GM18502 (cell line): ENCODE data around the gene PAPPA2.

Experiments
- ATAC-seq: cut with Tn5 transposase; IDR thresholded peaks from one replicate; pipeline ENCODE4 v1.9.1; 2021; ENCODE audit warnings: mild to moderate bottlenecking; ENCODE audit not compliant: unreplicated experiment, poor library complexity

PAPPA2 gene

GRCh38 chr1:176485083-176485482 is 22.1 kb downstream of the PAPPA2 start:
- no peak for ATAC-seq

GRCh38 chr1:176494436-176494835 is 31.5 kb downstream of the PAPPA2 start:
- no peak for ATAC-seq

- no peak for ATAC-seq
Measured at GRCh38 chr1:176499671-176500070, 36.7 kb downstream of the PAPPA2 start.

GRCh38 chr1:176501599-176501998 is 38.6 kb downstream of the PAPPA2 start:
- no peak for ATAC-seq

GRCh38 chr1:176504848-176505553 is 42.0 kb downstream of the PAPPA2 start:
- no peak for ATAC-seq

- ATAC-seq: no peak
Measured at GRCh38 chr1:176512966-176513365, 50.0 kb downstream of the PAPPA2 start.

GRCh38 chr1:176515310-176515709 is 52.3 kb downstream of the PAPPA2 start:
- no peak for ATAC-seq

GRCh38 chr1:176517484-176517883 is 54.5 kb downstream of the PAPPA2 start:
- ATAC-seq: peak; percentile 92

- ATAC-seq: no peak
Measured at GRCh38 chr1:176521211-176521610, 58.2 kb downstream of the PAPPA2 start.

GRCh38 chr1:176522310-176522845 is 59.4 kb downstream of the PAPPA2 start:
- no peak for ATAC-seq

GRCh38 chr1:176529395-176530090 is 66.6 kb downstream of the PAPPA2 start:
- no peak for ATAC-seq

GRCh38 chr1:176531036-176531435 is 68.1 kb downstream of the PAPPA2 start:
- no peak for ATAC-seq

- no peak for ATAC-seq
Measured at GRCh38 chr1:176531921-176532897, 69.2 kb downstream of the PAPPA2 start.

- no peak for ATAC-seq
Measured at GRCh38 chr1:176533020-176533419, 70.0 kb downstream of the PAPPA2 start.

- no peak for ATAC-seq
Measured at GRCh38 chr1:176536588-176536987, 73.6 kb downstream of the PAPPA2 start.

GRCh38 chr1:176539018-176539417 is 76.0 kb downstream of the PAPPA2 start:
- ATAC-seq: no peak

- ATAC-seq: no peak
Measured at GRCh38 chr1:176540428-176540827, 77.5 kb downstream of the PAPPA2 start.

GRCh38 chr1:176541663-176542062 is 78.7 kb downstream of the PAPPA2 start:
- ATAC-seq: no peak

- ATAC-seq: no peak
Measured at GRCh38 chr1:176542352-176542751, 79.4 kb downstream of the PAPPA2 start.

- ATAC-seq: no peak
Measured at GRCh38 chr1:176543360-176544129, 80.6 kb downstream of the PAPPA2 start.
